Measurements from ENCODE around the gene PRSS36.

PRSS36 gene

GRCh38 chr16:31181102-31181830, 31.4 kb upstream of the PRSS36 start:
- Histone ChIP-seq H3K36me3 (ENCODE audit: control insufficient read depth in 2 of 2, insufficient read depth in 1 of 2, low read length in 2 of 2) (peaks cover 33 to 55% of the 10 kb centered on the region in 2 experiments), H3K27ac (ENCODE audit: extremely low read depth, low read depth, low read length) (peak overlapping the region; percentile 91; the same call in 1 of the 2 replicates), H3K9me3 (ENCODE audit: control insufficient read depth, insufficient read depth, low read depth, low read length) (no peaks in the 10 kb centered on the region), H3K4me3 (ENCODE audit: low read depth, low read length) (peak overlapping the region; percentile 72), H3K4me1 (ENCODE audit: control insufficient read depth, insufficient read depth, low read length) (no peaks in the 10 kb centered on the region)
- ChIA-PET POLR2A (interaction anchor here (0.5 to 4.8 kb wide), 32 partner anchors 9 to 692 kb away, joined by 3 to 107 read pairs (median 6); partner anchors contain the start of genes KAT8, PYDC1, STX4 and VKORC1), CTCF (interaction anchor here (0.7 kb wide), 1 partner anchor 9 kb away, joined by 3 read pairs; no protein-coding TSS in a partner anchor)
- TF ChIP-seq ZNF324 (tag by site-specific recombination; IDR thresholded peaks at IDR 0.05) = no peak
- no peak for TF ChIP-seq ZNF391 (tag by site-specific recombination; IDR thresholded peaks at IDR 0.05; ENCODE audit: borderline replicate concordance, low read depth)
- TF ChIP-seq KLF1 (tag by site-specific recombination; IDR thresholded peaks at IDR 0.05) = no peak
- TF ChIP-seq ZNF335 (tag by site-specific recombination; conservative IDR thresholded peaks at IDR 0.05) = peak; percentile 4; the same call in 1 of the 2 replicates
- no peak for TF ChIP-seq ELK4 (IDR thresholded peaks at IDR 0.05; ENCODE audit: borderline replicate concordance, low read depth, low read length)
- no peak for TF ChIP-seq SETDB1 (IDR thresholded peaks at IDR 0.05; ENCODE audit: insufficient read length, low read length)
- TF ChIP-seq PRDM4 (tag by site-specific recombination; IDR thresholded peaks at IDR 0.05) = no peak
- no peak for TF ChIP-seq ZNF580 (tag by site-specific recombination; IDR thresholded peaks at IDR 0.05)
- no peak for TF ChIP-seq ZNF48 (tag by site-specific recombination; IDR thresholded peaks at IDR 0.05)
- no peak for TF ChIP-seq ZNF140 (tag by site-specific recombination; IDR thresholded peaks at IDR 0.05)
- TF ChIP-seq ZNF510 (tag by site-specific recombination; IDR thresholded peaks at IDR 0.05; ENCODE audit: insufficient replicate concordance) = no peak
- TF ChIP-seq ZNF664 (tag by site-specific recombination; IDR thresholded peaks at IDR 0.05) = peak; percentile 62; the same call in 1 of the 2 replicates
- no peak for TF ChIP-seq ZFP41 (tag by site-specific recombination; IDR thresholded peaks at IDR 0.05; ENCODE audit: borderline replicate concordance)
- TF ChIP-seq ZNF341 (tag by site-specific recombination; IDR thresholded peaks at IDR 0.05; ENCODE audit: low read depth) = no peak
- TF ChIP-seq PRDM2 (tag by site-specific recombination; IDR thresholded peaks at IDR 0.05; ENCODE audit: borderline replicate concordance) = no peak
- no peak for TF ChIP-seq ZNF211 (tag by site-specific recombination; IDR thresholded peaks at IDR 0.05; ENCODE audit: low read depth)
- 0 out of 2 replicates have a peak, but pooled peaks have one; percentile 22 for TF ChIP-seq KLF7 (tag by site-specific recombination; IDR thresholded peaks at IDR 0.05; ENCODE audit: borderline replicate concordance)
- TF ChIP-seq ZEB2 (tag by site-specific recombination; IDR thresholded peaks at IDR 0.05) = no peak
- no peak for TF ChIP-seq WT1 (tag by site-specific recombination; IDR thresholded peaks at IDR 0.05)
- TF ChIP-seq ZFP37 (tag by site-specific recombination; IDR thresholded peaks at IDR 0.05) = no peak
- TF ChIP-seq SP3 (tag by site-specific recombination; IDR thresholded peaks at IDR 0.05) = no peak
- TF ChIP-seq ZNF776 (tag by site-specific recombination; IDR thresholded peaks at IDR 0.05; ENCODE audit: borderline replicate concordance) = no peak
- TF ChIP-seq HIC1 (tag by site-specific recombination; IDR thresholded peaks at IDR 0.05) = no peak
